K562 (cell line): ENCODE results near the gene C3AR1. TPM values are rescaled to one million over a fixed set of nuclear protein-coding genes. Genes with fewer than 3 reads are reported as not detected.
A peak's percentile ranks its signal among the peaks of the same experiment; 100 is the strongest.

Source experiments
- ATAC-seq: fragments of 200-7000 bp; cut with Tn5 transposase; 3 replicates; pipeline ENCODE4 v1.9.1; 2020; ENCODE audit warnings: moderate library complexity
- BruUV-seq: library from RNA; stranded (reverse); fragments of 400-500 nt; replicated peaks from 2 replicates; lab custom pipeline; 2021; lab: Mats Ljungman, UMichigan
- CTCF ChIA-PET: fragments of 300-600 bp; formaldehyde crosslinking; extraction: SDS; loops from one replicate; lab custom pipeline; 2021; ENCODE audit warnings: low intra/inter-chr PET ratio; lab: Yijun Ruan, JAX
- POLR2A ChIA-PET: fragments of 300-600, 350-650 bp; sonication (Branson Sonifier 250); formaldehyde crosslinking; extraction: SDS; loops from one replicate; lab custom pipeline; 2021; ENCODE audit warnings: antibody characterized with exemption, inconsistent platforms; lab: Yijun Ruan, JAX
- DNase-seq, 4 experiments: peaks; one replicate each; pipeline versions ENCODE4 v3.0.0 to v3.0.0-alpha.2; 2011 to 2018; ENCODE audit warnings: low spot score in 3 of 4, mixed read lengths in 3 of 4; ENCODE audit errors: extremely low read depth in 1 of 4
- FAIRE-seq: peaks from 2 replicates; lab custom pipeline; 2011; peaks lifted over from hg19 to GRCh38; lab: Jason Lieb, UNC
- H2AFZ ChIP-seq: 2 replicates; pipeline ENCODE4 v1.6.0; 2011; ENCODE audit warnings: low read depth, low read length, control low read depth, inconsistent platforms
- H3K27ac ChIP-seq: fragments of 200-600 bp; 3 replicates; pipeline ENCODE4 v1.8.0; 2011; ENCODE audit warnings: low read depth, mild to moderate bottlenecking, control low read depth, inconsistent platforms, low read length, moderate library complexity, mixed read lengths; ENCODE audit errors: extremely low read depth
- H3K27me3 ChIP-seq, 2 experiments: fragments of 300-600 bp in 1 of 2; 2 replicates in 1 of 2; 3 replicates in 1 of 2; pipeline versions ENCODE4 v1.6.0 to v1.8.0; 2011; ENCODE audit warnings: inconsistent platforms in 2 of 2, low read length in 2 of 2, mild to moderate bottlenecking in 1 of 2, mixed read lengths in 1 of 2, moderate library complexity in 1 of 2; ENCODE audit not compliant: control insufficient read depth in 2 of 2, insufficient read depth in 2 of 2
- H3K36me3 ChIP-seq: fragments of 300-600 bp; 3 replicates; pipeline ENCODE4 v1.8.0; 2011; ENCODE audit warnings: mild to moderate bottlenecking, low read length, inconsistent platforms; ENCODE audit not compliant: control insufficient read depth, insufficient read depth
- H3K4me1 ChIP-seq, 2 experiments: fragments of 200-600 bp in 1 of 2; replicated peaks in 1 of 2; 2 replicates in 1 of 2; 3 replicates in 1 of 2; pipeline versions ENCODE4 v1.5.1 to v1.8.0; 2011; ENCODE audit warnings: inconsistent platforms in 2 of 2, low read length in 2 of 2, mild to moderate bottlenecking in 1 of 2, mixed read lengths in 1 of 2, moderate library complexity in 1 of 2; ENCODE audit not compliant: control insufficient read depth in 2 of 2, insufficient read depth in 2 of 2
- H3K4me2 ChIP-seq: 2 replicates; pipeline ENCODE4 v1.6.1; 2011; ENCODE audit warnings: low read length, control low read depth, inconsistent platforms, mixed read lengths; ENCODE audit not compliant: insufficient read depth
- H3K4me3 ChIP-seq: fragments of 200-600 bp; sonication (generic), shearing (Covaris generic); 2 replicates; pipeline ENCODE4 v1.5.1; 2016; ENCODE audit warnings: control low read depth, inconsistent platforms
- H3K79me2 ChIP-seq: fragments of 200-600 bp; 3 replicates; pipeline ENCODE4 v1.8.0; 2011; ENCODE audit warnings: low read length, inconsistent platforms; ENCODE audit not compliant: control insufficient read depth, insufficient read depth
- H3K9ac ChIP-seq, 2 experiments: 2 replicates each; pipeline versions ENCODE4 v1.6.0 to v1.6.1; 2011; ENCODE audit warnings: low read depth in 2 of 2, low read length in 2 of 2, control low read depth in 1 of 2, inconsistent platforms in 1 of 2, mild to moderate bottlenecking in 1 of 2, mixed read lengths in 1 of 2; ENCODE audit not compliant: insufficient read depth in 1 of 2
- H3K9me1 ChIP-seq: one replicate; pipeline ENCODE4 v1.6.0; 2011; ENCODE audit warnings: inconsistent platforms, mild to moderate bottlenecking, low read length, moderate library complexity; ENCODE audit not compliant: control insufficient read depth, insufficient read depth
- H3K9me3 ChIP-seq: replicated peaks from 2 replicates; pipeline ENCODE4 v1.5.1; 2011; ENCODE audit warnings: low read depth, low read length, inconsistent platforms; ENCODE audit not compliant: control insufficient read depth, insufficient read depth
- H4K20me1 ChIP-seq: replicated peaks from 2 replicates; pipeline ENCODE4 v1.6.1; 2011; ENCODE audit warnings: low read length, inconsistent platforms, mixed read lengths; ENCODE audit not compliant: control insufficient read depth, insufficient read depth
- MGA ChIP-seq: fragments of 450-650 bp; IDR thresholded peaks from 2 replicates; pipeline ENCODE4 v1.6.1; 2016; ENCODE audit warnings: mild to moderate bottlenecking, moderate library complexity
- PRPF4 ChIP-seq: fragments of 200-400 bp; formaldehyde crosslinking; IDR thresholded peaks from one replicate; pipeline ENCODE4 v1.6.1; 2017; ENCODE audit warnings: low read length, low read depth, mild to moderate bottlenecking; ENCODE audit not compliant: insufficient read depth, poor library complexity, severe bottlenecking
- ZMIZ1 ChIP-seq, 2 experiments: fragments of 150-350 bp in 1 of 2; IDR thresholded peaks; 2 replicates each; pipeline ENCODE4 v1.6.1; 2012 to 2016; ENCODE audit warnings: low read depth in 2 of 2, low read length in 2 of 2, mild to moderate bottlenecking in 1 of 2, moderate library complexity in 1 of 2
- ZNF830 ChIP-seq: fragments of 250-450 bp; sonication (Bioruptor Pico); IDR thresholded peaks from 2 replicates; pipeline ENCODE4 v1.5.0; 2021; ENCODE audit warnings: mild to moderate bottlenecking
- WGBS: fragments of 100-300 bp; shearing (Covaris generic); methylation state at CpG from one replicate; pipeline ENCODE4 v1.1.6; 2016; ENCODE audit warnings: low coverage, mixed read lengths; ENCODE audit not compliant: insufficient coverage; ENCODE audit errors: missing lambda C conversion rate; 5-methylcytosine and 5-hydroxymethylcytosine counted together
- in situ Hi-C: fragments of 300-500 bp; cut with MboI; formaldehyde crosslinking; loops from 4 replicates; pipeline ENCODE4 v1.15.0; 2018; ENCODE audit warnings: inconsistent platforms, mixed read lengths
- intact Hi-C: fragments of 100-400 bp; cut with micrococcal nuclease; formaldehyde crosslinking; loops from 2 replicates; pipeline ENCODE4 v1.14.2; 2022
- polyA plus RNA-seq, 8 experiments: library from polyadenylated mRNA; depleted of rRNA in 4 of 8; stranded (reverse) in 5 of 8; unstranded in 3 of 8; fragments of >200 nt; fragmentation: Nextera tagmentation in 2 of 8; fragmentation: Illumina TruSeq in 1 of 8; extraction: Ambion mirVana in 2 of 8; extraction: Trizol in 1 of 8; gene quantifications; 2 replicates each; pipeline versions ENCODE4 v1.2.1 to v1.2.3, GENCODE V29; 2011 to 2014; ENCODE audit warnings: inconsistent platforms in 1 of 8, missing spikeins in 1 of 8
- total RNA-seq, 7 experiments: library from RNA; depleted of rRNA in 6 of 7; stranded (reverse); fragments of >200 nt in 6 of 7; fragmentation: Illumina TruSeq in 2 of 7; extraction: Trizol in 2 of 7; gene quantifications; 2 replicates each; pipeline versions ENCODE4 v1.2.1 to v1.2.3, GENCODE V29; 2011 to 2021; ENCODE audit warnings: low replicate concordance in 1 of 7

Gene C3AR1
- total and polyA plus RNA-seq, 9 of the 15 experiments (the other 6 are each of a cell fraction or from before 2014, with no cell fraction given), result 2.2 to 12.9 (median 5.3) TPM

GRCh38 chr12:8018666-8019581, 47.2 kb downstream of the C3AR1 start:
- POLR2A ChIA-PET, result no interaction called here
- CTCF ChIA-PET, result no interaction called here
- peak overlapping the region in 1 of 2 experiments; percentile 85; a peak in 2 of 4 replicates for H3K9ac ChIP-seq
- TF ChIP-seq ZMIZ1 (IDR thresholded peaks at IDR 0.05; ENCODE audit: low read depth in 2 of 2, low read length in 2 of 2) (no peak), MGA (peak; percentile 45), ZNF830 (CRISPR knock-in tag) (no peak), PRPF4 (no peak)

More at GRCh38 chr12:8018666-8019581, 47.2 kb downstream of the C3AR1 start:
- no peaks in the 10 kb centered on the region for H3K27me3 ChIP-seq
- in situ Hi-C loops, result no loop called here
- intact Hi-C loops, result no loop called here
- WGBS, result 2% methylated on average over 41 of the region's 58 CpGs
- H3K27ac ChIP-seq, result no peak overlapping the region
- no peaks in the 10 kb centered on the region for H3K79me2 ChIP-seq
- peak overlapping the region; percentile 86 for H2AFZ ChIP-seq
- peak; percentile 53 to 67 (median 60) for DNase-seq
- no peak for FAIRE-seq
- ATAC-seq, result peak; percentile 91
- H4K20me1 ChIP-seq, result no peaks in the 10 kb centered on the region
- BruUV-seq, result no TSS peak
- H3K9me1 ChIP-seq, result no peaks in the 10 kb centered on the region
- H3K9me3 ChIP-seq, result no peaks in the 10 kb centered on the region
- no peaks in the 10 kb centered on the region for H3K36me3 ChIP-seq
- H3K4me1 ChIP-seq, result peaks cover 2 to 13% of the 10 kb centered on the region in 2 experiments; a peak in 2 of 5 replicates
- peak overlapping the region; percentile 33 for H3K4me3 ChIP-seq
- H3K4me2 ChIP-seq, result peak overlapping the region; percentile 58
